K562 (cell line): ENCODE measurements around the gene ACOT13. TPM values are rescaled to one million over a fixed set of nuclear protein-coding genes. Genes with fewer than 3 reads are reported as not detected.

Experiments
- ARID1B ChIP-seq: fragments of 450-650 bp; IDR thresholded peaks from 2 replicates; pipeline ENCODE4 v1.6.1; 2016; ENCODE audit warnings: antibody characterized with exemption, mild to moderate bottlenecking, inconsistent platforms
- BDP1 ChIP-seq: IDR thresholded peaks from 3 replicates; pipeline ENCODE4 v1.6.1; 2011; ENCODE audit not compliant: insufficient read length, insufficient read depth
- CBFA2T3 ChIP-seq: fragments of 450-650 bp; IDR thresholded peaks from 2 replicates; pipeline ENCODE4 v1.6.1; 2017
- CHAMP1 ChIP-seq: fragments of 450-650 bp; IDR thresholded peaks from 2 replicates; pipeline ENCODE4 v1.6.1; 2016; ENCODE audit warnings: mild to moderate bottlenecking
- CTCFL ChIP-seq: IDR thresholded peaks from 2 replicates; pipeline ENCODE4 v1.6.1; 2011; ENCODE audit warnings: borderline replicate concordance, low read depth, mild to moderate bottlenecking, moderate library complexity, low read length; ENCODE audit not compliant: insufficient read depth, poor library complexity, severe bottlenecking
- GABPA ChIP-seq: fragments of 200-800 bp; sonication (Bioruptor generic); conservative IDR thresholded peaks from 2 replicates; pipeline ENCODE4 v1.6.1; 2016; ENCODE audit warnings: low read depth, missing genetic modification characterization, missing compliant biosample characterization
- HLTF ChIP-seq: fragments of 450-650 bp; IDR thresholded peaks from 2 replicates; pipeline ENCODE4 v1.6.1; 2016
- IRF2 ChIP-seq: sonication (generic); formaldehyde crosslinking; IDR thresholded peaks from 2 replicates; pipeline ENCODE4 v1.8.1; 2022; ENCODE audit warnings: mild to moderate bottlenecking, missing genetic modification reagents
- KDM5B ChIP-seq: fragments of 200-600 bp; sonication (generic); IDR thresholded peaks from 2 replicates; pipeline ENCODE4 v1.6.1; 2012; ENCODE audit warnings: low read depth, mild to moderate bottlenecking, moderate library complexity, low read length, control low read depth, inconsistent platforms; ENCODE audit not compliant: insufficient replicate concordance
- MLLT1 ChIP-seq, 2 experiments: fragments of 450-650 bp; IDR thresholded peaks; 2 replicates each; pipeline ENCODE4 v1.6.1; 2016
- MTA2 ChIP-seq: fragments of 450-650 bp; IDR thresholded peaks from 2 replicates; pipeline ENCODE4 v1.6.1; 2016; ENCODE audit warnings: low read depth
- NBN ChIP-seq: fragments of 450-650 bp; IDR thresholded peaks from 2 replicates; pipeline ENCODE4 v1.6.1; 2016; ENCODE audit warnings: low read depth, mild to moderate bottlenecking
- PHF8 ChIP-seq: fragments of 200-600 bp; sonication (generic); IDR thresholded peaks from 2 replicates; pipeline ENCODE4 v1.6.1; 2012; ENCODE audit warnings: mixed run types, mild to moderate bottlenecking, inconsistent platforms, low read length, moderate library complexity, borderline replicate concordance
- RBM34 ChIP-seq: fragments of 200-400 bp; formaldehyde crosslinking; IDR thresholded peaks from 2 replicates; pipeline ENCODE4 v1.6.1; 2018; ENCODE audit warnings: low read length, borderline replicate concordance; ENCODE audit not compliant: insufficient read depth
- SMAD4 ChIP-seq: fragments of 250-450 bp; sonication (Bioruptor Pico); conservative IDR thresholded peaks from 2 replicates; pipeline ENCODE4 v1.8.0; 2021; ENCODE audit warnings: inconsistent platforms, mild to moderate bottlenecking, moderate library complexity
- TARDBP ChIP-seq: fragments of 450-650 bp; IDR thresholded peaks from 2 replicates; pipeline ENCODE4 v1.6.1; 2016
- TCF3 ChIP-seq: sonication (generic); formaldehyde crosslinking; IDR thresholded peaks from 2 replicates; pipeline ENCODE4 v1.4.0; 2020; ENCODE audit warnings: mild to moderate bottlenecking, missing genetic modification reagents
- TRIM24 ChIP-seq, 2 experiments: fragments of 450-650 bp; IDR thresholded peaks; 2 replicates each; pipeline ENCODE4 v1.6.1; 2016
- ZC3H4 ChIP-seq: sonication (generic); formaldehyde crosslinking; IDR thresholded peaks from 2 replicates; pipeline ENCODE4 v1.9.0; 2021; ENCODE audit warnings: missing genetic modification reagents, borderline replicate concordance
- ZKSCAN8 ChIP-seq: fragments of 200-800 bp; sonication (Bioruptor generic); IDR thresholded peaks from 2 replicates; pipeline ENCODE4 v1.6.1; 2016; ENCODE audit warnings: missing genetic modification characterization, missing compliant biosample characterization
- ZNF449 ChIP-seq: fragments of 250-450 bp; sonication (Bioruptor Pico); IDR thresholded peaks from 2 replicates; pipeline ENCODE4 v1.8.0; 2022; ENCODE audit warnings: moderate library complexity, mild to moderate bottlenecking, inconsistent platforms
- polyA plus RNA-seq, 8 experiments: library from polyadenylated mRNA; depleted of rRNA in 4 of 8; stranded (reverse) in 5 of 8; unstranded in 3 of 8; fragments of >200 nt; fragmentation: Nextera tagmentation in 2 of 8; fragmentation: Illumina TruSeq in 1 of 8; extraction: Ambion mirVana in 2 of 8; extraction: Trizol in 1 of 8; gene quantifications; 2 replicates each; pipeline versions ENCODE4 v1.2.1 to v1.2.3, GENCODE V29; 2011 to 2014; ENCODE audit warnings: inconsistent platforms in 1 of 8, missing spikeins in 1 of 8
- total RNA-seq, 7 experiments: library from RNA; depleted of rRNA in 6 of 7; stranded (reverse); fragments of >200 nt in 6 of 7; fragmentation: Illumina TruSeq in 2 of 7; extraction: Trizol in 2 of 7; gene quantifications; 2 replicates each; pipeline versions ENCODE4 v1.2.1 to v1.2.3, GENCODE V29; 2011 to 2021; ENCODE audit warnings: low replicate concordance in 1 of 7

Gene ACOT13
- total and polyA plus RNA-seq, 9 of the 15 experiments (the other 6 are each of a cell fraction or from before 2014, with no cell fraction given), result 14.1 to 129 (median 65.7) TPM

- TF ChIP-seq MLLT1 (IDR thresholded peaks at IDR 0.05) (no peak), NBN (no peak), BDP1 (no peak), ZKSCAN8 (CRISPR knock-in tag) (no peak), SMAD4 (no peak), ZNF449 (CRISPR knock-in tag) (no peak), TARDBP (no peak), MTA2 (0 out of 2 replicates have a peak, but pooled peaks have one; percentile 29), CHAMP1 (no peak), GABPA (no peak), CTCFL (no peak), ZC3H4 (CRISPR knock-in tag) (no peak), KDM5B (no peak), IRF2 (no peak), ARID1B (peak; percentile 50), PHF8 (no peak), TCF3 (CRISPR knock-in tag) (0 out of 2 replicates have a peak, but pooled peaks have one; percentile 39), CBFA2T3 (0 out of 2 replicates have a peak, but pooled peaks have one; percentile 29), HLTF (no peak), RBM34 (no peak), TRIM24 (IDR thresholded peaks at IDR 0.05) (no peak)
Measured at GRCh38 chr6:24683297-24684296, 16.7 kb downstream of the ACOT13 start (continued).
